ENCODE data around the gene VPS8. TPM values are rescaled to one million over a fixed set of nuclear protein-coding genes. Genes with fewer than 3 reads are reported as not detected.

VPS8 gene
- total and polyA plus RNA-seq, 4 donors: 4.2 to 34.9 (median 22.9) TPM

GRCh38 chr3:184894051-184894450, 82.1 kb downstream of the VPS8 start (continued):
- no peak for TF ChIP-seq ZBTB33 (IDR thresholded peaks at IDR 0.05)

GRCh38 chr3:184895350-184895749, 83.4 kb downstream of the VPS8 start:
- no peak for DNase-seq (ENCODE audit: low spot score)
- Histone ChIP-seq H3K4me1 (ENCODE audit: control insufficient read depth in 4 of 4, insufficient read depth in 4 of 4, low read length in 3 of 4) (no peaks in the 10 kb centered on the region), H3K27ac (ENCODE audit: low read depth in 1 of 2, low read length in 2 of 2) (no peak overlapping the region), H3K36me3 (ENCODE audit: control insufficient read depth in 4 of 4, insufficient read depth in 3 of 4, low read depth in 1 of 4, low read length in 3 of 4) (peaks cover 0 to 6% (median 4%) of the 10 kb centered on the region in 4 donors), H3K9ac (ENCODE audit: low read depth in 1 of 2, low read length in 2 of 2) (no peak overlapping the region), H3K4me3 (ENCODE audit: low read depth in 1 of 3, low read length in 3 of 3) (no peak overlapping the region), H3K9me3 (ENCODE audit: control insufficient read depth in 4 of 4, low read length in 3 of 4) (no peaks in the 10 kb centered on the region), H3K27me3 (ENCODE audit: control insufficient read depth in 4 of 4, insufficient read depth in 4 of 4, low read length in 3 of 4) (no peaks in the 10 kb centered on the region)
- 99% methylated on average over 3 of the region's 4 CpGs for WGBS
- TF ChIP-seq CTCF (IDR thresholded peaks at IDR 0.05; ENCODE audit: low read depth, low read length, missing input control) (no peak), TAF1 (conservative IDR thresholded peaks at IDR 0.05) (no peak), JUND (IDR thresholded peaks at IDR 0.05) (no peak), ATF3 (IDR thresholded peaks at IDR 0.05) (no peak), EGR1 (IDR thresholded peaks at IDR 0.05; ENCODE audit: low read depth in 2 of 2) (no peak), FOXA2 (IDR thresholded peaks at IDR 0.05) (no peak), YY1 (IDR thresholded peaks at IDR 0.05) (no peak), GABPA (IDR thresholded peaks at IDR 0.05 in 1 of 2, conservative IDR thresholded peaks at IDR 0.05 in 1 of 2) (no peak), NR2F2 (IDR thresholded peaks at IDR 0.05) (no peak), FOXA1 (IDR thresholded peaks at IDR 0.05) (no peak), HNF4A (conservative IDR thresholded peaks at IDR 0.05) (no peak), ZBTB33 (IDR thresholded peaks at IDR 0.05) (no peak), RXRA (IDR thresholded peaks at IDR 0.05) (no peak), HNF4G (IDR thresholded peaks at IDR 0.05) (no peak), RAD21 (IDR thresholded peaks at IDR 0.05) (no peak), REST (IDR thresholded peaks at IDR 0.05) (no peak), SP1 (IDR thresholded peaks at IDR 0.05) (no peak), MAX (IDR thresholded peaks at IDR 0.05) (no peak)

Data from liver (tissue), 9 donors.